Fibroblast of skin of back (primary cell): ENCODE measurements around the gene IMPA2. TPM values are rescaled to one million over a fixed set of nuclear protein-coding genes. Genes with fewer than 3 reads are reported as not detected.
"Not testable (repeated sequence)": the region's sequence is repeated elsewhere in the genome, so short reads cannot be mapped to it uniquely, and the experiment has no call there.

Source experiments
- DNase-seq: peaks from one replicate; pipeline ENCODE4 v3.0.0-alpha.2; 2013
- polyA plus RNA-seq, 2 experiments: library from polyadenylated mRNA; unstranded; fragments of 120-200 nt; gene quantifications; one replicate each; pipeline ENCODE4 v1.2.1, GENCODE V29; 2013; ENCODE audit not compliant: insufficient read length in 2 of 2

IMPA2 gene
- polyA plus RNA-seq (2013, experiment 1 of 2; ENCODE audit: insufficient read length) = 13.1 TPM
- polyA plus RNA-seq (2013, experiment 2 of 2; ENCODE audit: insufficient read length) = 10.8 TPM

GRCh38 chr18:11981192-11981542, at the start of gene IMPA2:
Gene IMPA2 (plus strand): TSS chr18:11981507. CDS start chr18:11981670, 163 bp downstream.
- DNase-seq = no peak

DNA sequence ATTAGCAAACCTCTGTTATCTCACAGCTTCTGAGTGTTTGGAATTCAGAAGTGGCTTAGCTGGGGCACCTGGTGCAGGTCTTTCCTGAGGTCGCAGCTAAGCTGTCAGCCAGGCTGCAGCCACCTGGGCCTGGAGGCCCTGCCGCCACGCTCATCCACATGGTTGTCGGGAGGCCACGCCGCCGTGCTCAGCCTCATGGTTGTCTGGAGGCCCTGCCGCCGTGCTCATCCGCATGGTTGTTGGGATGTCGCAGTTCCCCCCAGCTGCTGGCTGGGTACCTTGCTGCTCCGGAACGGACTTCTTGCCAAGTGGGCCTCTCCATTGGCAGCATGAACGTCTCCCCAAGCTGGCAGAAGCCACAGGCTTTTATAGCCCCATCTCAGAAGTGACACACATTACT, 48.9 kb upstream of the IMPA2 start:
- no peak for DNase-seq

- peak; percentile 57 for DNase-seq
These were observed 43.3 kb upstream of the IMPA2 start for GRCh38 chr18:11937874-11938478.

- DNase-seq = no peak
These were observed 40.4 kb upstream of the IMPA2 start for GRCh38 chr18:11940956-11941355.

DNA sequence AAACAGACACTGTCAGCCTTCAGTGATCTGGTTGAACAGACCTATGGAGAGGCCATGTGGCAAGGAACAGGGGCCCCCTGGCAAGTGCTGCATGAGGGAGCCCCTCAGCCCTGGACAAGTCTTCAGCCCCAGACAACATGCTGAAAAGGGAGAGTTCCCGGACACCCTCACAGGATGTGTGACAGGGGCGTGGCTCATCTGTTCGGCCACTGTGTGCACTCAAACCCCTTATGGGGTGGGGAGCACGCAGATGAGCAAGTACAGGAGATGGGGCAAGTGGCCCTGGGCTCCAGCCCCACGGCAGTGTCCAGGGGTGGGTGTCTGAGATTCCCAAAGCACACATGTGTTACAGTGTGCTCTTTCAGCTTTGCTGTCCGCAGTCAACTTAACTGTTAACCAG, 37.8 kb upstream of the IMPA2 start:
- DNase-seq = no peak

DNA sequence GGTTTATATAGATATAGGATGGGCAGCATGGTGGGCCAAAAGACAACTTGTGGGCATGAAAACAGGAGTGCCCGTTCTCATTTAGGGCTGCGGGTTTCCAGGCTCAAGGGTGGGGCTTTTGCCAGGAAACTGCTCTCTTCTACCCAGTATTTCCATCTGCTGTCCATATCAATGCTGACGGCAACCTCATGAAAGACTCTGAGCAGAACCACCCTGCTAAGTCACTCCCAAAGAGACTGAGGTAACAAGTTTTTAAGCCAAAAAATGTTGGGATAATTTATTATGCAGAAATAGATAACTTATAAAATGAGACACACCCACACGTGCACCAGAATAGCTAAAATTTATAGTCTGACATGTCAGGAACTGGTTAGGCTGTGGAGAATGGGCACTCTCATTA, 37.1 kb upstream of the IMPA2 start:
- no peak for DNase-seq

DNA sequence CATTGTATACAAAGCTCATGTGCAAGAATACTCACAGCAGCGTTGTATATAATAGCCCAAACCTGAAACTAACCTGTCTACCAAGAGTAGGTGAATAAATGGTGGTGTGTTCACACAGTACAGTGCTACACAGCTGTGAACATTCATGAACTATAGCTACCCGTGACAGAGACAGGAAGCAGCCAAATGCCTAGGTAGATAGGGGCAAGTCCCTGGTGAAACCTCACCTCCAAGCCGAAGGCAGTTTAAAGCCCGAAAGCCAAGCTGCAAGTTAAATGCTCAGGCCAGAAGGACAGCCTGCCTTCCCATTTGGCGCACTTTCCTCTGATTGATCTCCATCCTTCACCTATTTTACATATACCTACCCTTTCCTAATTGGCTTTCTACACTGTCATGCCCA, 36.5 kb upstream of the IMPA2 start:
- no peak for DNase-seq

DNA sequence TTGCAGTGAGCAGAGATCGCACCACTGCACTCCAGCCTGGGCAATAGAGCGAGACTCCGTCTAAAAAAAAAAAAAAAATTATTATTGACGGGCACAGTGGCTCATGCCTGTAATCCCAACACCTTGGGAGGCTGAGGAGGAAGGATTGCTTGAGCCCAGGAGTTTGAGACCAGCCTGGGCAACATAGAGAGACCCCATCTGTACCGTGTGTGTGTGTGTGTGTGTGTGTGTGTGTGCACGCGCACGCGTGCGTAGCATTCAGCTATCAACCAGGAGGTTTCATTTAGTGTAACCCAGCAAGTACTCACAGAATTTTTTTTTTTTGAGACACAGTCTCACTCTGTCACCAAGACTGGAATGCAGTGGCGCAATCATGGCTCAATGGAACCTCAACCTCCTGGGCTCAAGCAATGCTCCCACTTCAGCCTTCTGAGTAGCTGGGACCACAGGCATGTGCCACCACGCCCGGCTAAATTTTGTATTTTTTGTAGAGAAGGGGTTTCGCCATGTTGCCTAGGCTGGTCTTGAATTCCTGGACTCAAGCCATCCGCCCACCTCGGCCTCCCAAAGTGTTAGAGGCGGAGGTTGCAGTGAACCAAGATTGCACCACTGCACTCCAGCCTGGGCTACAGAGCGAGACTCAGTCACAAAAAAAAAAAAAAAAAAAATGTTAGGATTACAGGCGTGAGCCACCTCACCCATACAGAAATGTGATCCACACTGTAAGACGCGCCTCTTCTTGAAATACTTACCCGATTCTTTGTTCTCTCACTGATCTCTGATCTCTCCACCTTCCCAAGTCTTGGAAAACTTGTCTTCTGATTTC, 35.3 kb upstream of the IMPA2 start:
- peak; percentile 77 for DNase-seq

DNA sequence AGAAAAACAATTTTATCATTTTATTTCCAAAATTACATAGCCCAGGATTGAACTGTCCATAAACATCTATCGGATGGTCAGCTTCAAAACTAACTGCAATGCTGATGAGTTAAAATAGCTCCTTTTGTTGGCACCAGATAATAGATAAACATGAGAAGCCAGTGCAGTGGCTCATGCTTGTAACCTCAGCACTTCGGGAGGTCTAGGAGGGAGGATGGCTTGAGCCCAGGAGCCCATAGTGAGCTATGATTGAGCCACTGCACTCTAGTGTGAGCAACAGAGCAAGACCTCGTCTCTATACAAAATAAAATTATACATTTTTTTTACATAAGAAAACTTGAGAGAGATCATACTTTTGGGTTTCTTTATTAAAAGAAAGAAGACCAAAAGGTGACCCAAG, 34.6 kb upstream of the IMPA2 start:
- peak; percentile 78 for DNase-seq

DNA sequence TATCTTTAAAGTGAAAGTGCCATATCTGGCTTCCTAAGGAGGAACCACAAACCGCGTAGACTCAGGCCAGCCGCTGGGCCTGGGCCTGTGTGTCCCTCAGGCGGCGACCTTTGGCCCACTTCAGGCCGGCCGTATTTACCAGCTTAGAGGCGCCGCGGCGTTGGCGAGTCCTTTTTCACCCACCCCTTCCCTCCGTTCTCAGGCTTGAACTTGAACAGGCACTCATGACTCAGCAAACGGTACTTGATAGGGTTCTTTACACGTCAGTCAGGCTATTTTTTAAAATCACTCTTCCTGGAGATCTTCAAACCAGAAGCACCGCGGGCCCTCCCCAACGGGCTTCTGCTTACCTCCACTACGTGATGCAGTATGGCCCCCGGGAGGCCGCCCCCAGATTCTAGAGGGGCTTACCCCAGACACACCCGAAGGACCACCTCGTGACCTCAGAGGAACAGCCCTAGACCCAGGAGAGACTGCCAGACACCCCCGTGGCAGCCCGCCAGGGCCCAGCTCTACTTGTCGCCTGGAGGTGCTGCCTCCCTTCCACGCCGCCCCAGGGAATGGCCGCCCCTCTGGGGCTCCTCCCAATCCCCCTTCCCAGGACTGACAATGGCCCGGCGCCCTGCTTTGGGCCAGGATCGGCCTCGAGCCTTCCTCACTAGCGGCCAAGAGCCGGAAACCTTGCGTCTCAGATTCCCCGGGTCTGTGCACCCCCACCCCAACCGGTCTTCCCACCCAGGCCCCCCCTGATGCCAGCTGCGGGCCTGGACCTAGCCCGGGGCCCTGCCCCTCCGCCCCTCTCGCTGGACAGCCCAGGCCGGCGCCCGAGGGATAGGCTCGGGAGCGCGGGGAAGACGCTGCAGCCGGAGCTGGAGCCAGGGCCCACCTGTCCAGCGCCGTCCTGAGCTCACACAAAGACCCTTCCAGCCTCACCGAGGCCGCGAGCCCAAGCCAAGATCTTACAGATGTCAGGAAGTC, 33.8 kb upstream of the IMPA2 start:
- peak; percentile 98 for DNase-seq

GRCh38 chr18:11948852-11949523, 32.3 kb upstream of the IMPA2 start:
- peak; percentile 77 for DNase-seq

DNA sequence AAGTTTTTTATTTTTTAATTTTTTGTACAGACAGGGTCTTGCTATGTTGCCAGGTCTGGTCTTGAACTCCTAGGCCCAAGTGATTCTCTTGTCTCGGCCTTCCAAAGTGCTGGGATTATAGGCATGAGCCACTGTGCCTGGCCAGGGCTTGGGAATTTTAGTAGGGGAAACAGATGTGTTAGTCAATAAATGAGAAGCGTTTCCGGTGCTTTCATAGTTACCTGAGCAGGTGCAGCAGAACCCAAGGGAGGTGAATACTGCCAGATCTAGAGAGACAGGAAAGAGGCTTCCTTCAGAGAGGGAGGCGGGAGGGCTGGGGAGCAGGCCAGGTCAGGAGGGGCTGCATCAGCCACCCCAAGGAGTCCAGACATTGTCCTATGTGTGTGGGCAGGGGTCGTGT, 30.5 kb upstream of the IMPA2 start:
- no peak for DNase-seq

DNA sequence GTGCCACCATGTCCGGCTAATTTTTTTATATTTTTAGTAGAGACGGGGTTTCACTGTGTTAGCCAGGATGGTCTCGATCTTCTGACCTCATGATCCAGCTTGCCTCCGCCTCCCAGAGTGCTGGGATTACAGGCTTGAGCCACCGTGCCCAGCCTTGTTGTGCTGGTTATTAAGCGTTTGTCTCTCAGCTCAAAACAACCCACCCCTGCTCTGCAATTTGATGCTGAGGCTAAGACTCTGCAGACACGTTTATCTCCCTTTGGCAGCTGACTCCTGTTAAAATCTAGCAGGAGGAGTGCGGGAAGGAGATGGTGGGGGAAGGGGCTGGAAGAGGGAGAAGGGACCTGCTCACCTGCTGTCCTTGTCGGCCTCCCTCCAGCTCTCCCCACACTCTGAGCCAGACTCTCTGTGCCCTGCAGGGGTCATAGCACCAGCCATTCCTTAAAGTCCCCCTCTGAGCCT, 29.9 kb upstream of the IMPA2 start:
- DNase-seq = no peak

DNA sequence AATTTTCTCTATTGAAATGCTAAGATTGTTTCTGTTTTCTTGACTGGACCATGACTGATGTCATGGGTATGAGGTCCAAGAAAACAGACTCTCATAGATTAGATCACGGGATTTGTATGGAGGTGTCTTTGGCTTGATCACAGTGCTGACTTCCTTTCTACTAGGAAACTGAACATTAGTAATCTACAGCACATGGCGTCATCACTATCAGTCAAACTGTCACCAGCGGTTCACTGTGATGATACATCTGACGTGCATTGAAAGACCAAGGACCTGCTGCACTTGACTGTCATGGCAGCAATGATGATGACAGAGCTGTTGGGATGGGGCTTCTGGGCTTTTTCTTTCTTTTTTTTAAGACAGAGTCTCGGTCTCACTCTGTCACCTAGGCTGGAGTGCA, 28.2 kb upstream of the IMPA2 start:
- DNase-seq = no peak

- peak; percentile 91 for DNase-seq
These were observed 25.9 kb upstream of the IMPA2 start for GRCh38 chr18:11955239-11956029.

DNA sequence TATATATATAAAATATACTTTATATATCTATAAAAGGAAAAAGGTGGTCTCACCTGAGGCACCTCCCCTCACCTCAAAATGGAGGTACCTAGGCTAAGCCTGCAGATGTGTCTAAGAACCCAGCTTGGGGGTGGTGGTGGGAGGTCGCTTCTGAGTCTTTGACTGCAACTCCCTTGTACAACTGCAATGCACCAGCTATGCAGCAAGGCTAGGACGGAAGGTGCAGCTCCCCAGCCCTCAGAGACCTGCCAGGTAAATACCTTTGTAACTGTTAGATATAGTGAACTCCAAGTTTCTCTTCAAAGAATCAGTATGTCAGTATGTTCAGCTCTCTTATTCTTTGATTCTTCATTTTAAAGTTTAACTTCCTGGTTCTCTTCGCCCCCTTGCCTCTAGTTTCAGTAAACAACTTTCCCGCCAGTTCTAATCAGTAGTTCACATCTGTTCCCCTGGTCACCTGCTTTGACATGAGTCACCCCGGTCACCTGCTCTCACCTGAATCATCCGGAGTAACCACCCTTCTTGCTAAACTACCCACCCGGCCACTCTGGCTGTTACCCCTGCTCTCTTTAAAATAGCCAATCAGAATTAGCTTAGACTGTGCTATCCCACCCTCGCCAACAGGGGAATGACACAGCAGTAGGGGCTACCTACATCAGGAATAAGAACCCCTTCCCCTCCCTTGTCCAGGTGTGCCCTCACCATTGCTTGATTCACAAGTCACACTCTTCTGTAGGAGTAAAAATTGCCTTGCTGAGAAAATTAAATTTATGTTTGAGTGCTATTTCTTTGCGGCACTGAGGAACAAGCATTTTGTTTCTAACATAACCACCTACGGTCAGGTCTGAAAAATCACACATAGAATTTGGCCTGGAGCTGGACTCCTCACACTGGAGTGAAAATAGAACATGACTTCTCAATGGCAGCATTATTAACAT, 24.7 kb upstream of the IMPA2 start:
- no peak for DNase-seq

GRCh38 chr18:11957636-11958035, 23.7 kb upstream of the IMPA2 start:
- no peak for DNase-seq

DNA sequence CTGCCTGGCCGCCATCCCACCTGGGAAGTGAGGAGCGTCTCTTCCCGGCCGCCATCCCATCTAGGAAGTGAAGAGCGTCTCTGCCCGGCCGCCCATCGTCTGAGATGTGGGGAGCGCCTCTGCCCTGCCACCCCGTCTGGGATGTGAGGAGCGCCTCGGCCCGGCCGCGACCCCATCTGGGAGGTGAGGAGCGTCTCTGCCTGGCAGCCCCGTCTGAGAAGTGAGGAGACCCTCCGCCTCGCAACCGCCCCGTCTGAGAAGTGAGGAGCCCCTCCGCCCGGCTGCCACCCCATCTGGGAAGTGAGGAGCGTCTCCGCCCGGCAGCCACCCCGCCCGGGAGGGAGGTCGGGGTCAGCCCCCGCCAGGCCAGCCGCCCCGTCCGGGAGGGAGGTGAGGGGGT, 21.7 kb upstream of the IMPA2 start:
- not testable (repeated sequence) for DNase-seq

DNA sequence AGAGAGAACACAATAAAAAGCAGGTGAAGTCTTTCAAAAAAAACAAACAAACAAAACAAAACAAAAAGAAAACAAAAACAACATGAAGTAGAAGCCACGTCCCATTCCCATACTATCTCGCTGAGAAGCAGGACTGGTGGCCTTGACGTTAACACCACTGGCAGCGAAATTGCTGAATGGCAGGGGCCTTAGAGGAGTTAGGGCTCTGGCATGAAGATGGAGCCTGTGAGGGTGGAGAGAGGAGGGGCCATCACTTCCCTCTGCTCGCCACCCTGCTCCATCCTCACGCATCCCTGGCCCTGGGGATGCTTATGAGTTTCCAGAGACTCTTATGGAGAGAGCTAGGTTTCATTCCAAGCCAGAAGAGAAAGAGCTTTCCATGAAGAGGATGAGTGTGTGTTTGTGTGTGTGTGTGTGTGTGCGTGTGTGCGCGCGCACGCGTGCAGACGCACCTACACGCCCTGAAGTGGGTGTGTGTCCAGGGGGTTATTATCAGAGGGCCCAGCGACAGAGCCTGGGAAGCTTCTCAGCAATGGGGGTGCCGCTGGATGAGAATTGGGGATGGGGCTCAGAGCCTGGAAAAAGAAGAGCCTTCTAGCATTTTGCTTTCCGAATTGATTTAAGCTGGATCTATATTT, 20.4 kb upstream of the IMPA2 start:
- no peak for DNase-seq

- DNase-seq = no peak
These were observed 18.7 kb upstream of the IMPA2 start for GRCh38 chr18:11962597-11962996.
